HG03521 (cell line): ENCODE data around the gene HLA-DMB.

Experiments used
- ATAC-seq: cut with Tn5 transposase; IDR thresholded peaks from one replicate; pipeline ENCODE4 v1.9.1; 2021; ENCODE audit warnings: mild to moderate bottlenecking, moderate library complexity; ENCODE audit not compliant: unreplicated experiment

The HLA-DMB gene

GRCh38 chr6:32931211-32931610 lies 9.6 kb downstream of the HLA-DMB start:
- ATAC-seq: no peak

- ATAC-seq: no peak
Measured at GRCh38 chr6:32922083-32922482, 18.7 kb downstream of the HLA-DMB start.

- ATAC-seq: no peak
Measured at GRCh38 chr6:32920715-32921114, 20.1 kb downstream of the HLA-DMB start.

GRCh38 chr6:32912951-32913350 lies 27.9 kb downstream of the HLA-DMB start:
- ATAC-seq: no peak

GRCh38 chr6:32908897-32909296 lies 31.9 kb downstream of the HLA-DMB start:
- ATAC-seq: no peak

- no peak for ATAC-seq
Measured at GRCh38 chr6:32906539-32906938, 34.3 kb downstream of the HLA-DMB start.

GRCh38 chr6:32905078-32905477 lies 35.8 kb downstream of the HLA-DMB start:
- no peak for ATAC-seq

GRCh38 chr6:32903952-32904351 lies 36.9 kb downstream of the HLA-DMB start:
- no peak for ATAC-seq

GRCh38 chr6:32895006-32895345 lies 45.9 kb downstream of the HLA-DMB start:
- no peak for ATAC-seq

- ATAC-seq: peak; percentile 95
Measured at GRCh38 chr6:32894085-32895005, 46.5 kb downstream of the HLA-DMB start.

GRCh38 chr6:32890831-32891230 lies 50.0 kb downstream of the HLA-DMB start:
- ATAC-seq: no peak

- ATAC-seq: no peak
Measured at GRCh38 chr6:32889533-32889932, 51.3 kb downstream of the HLA-DMB start.

GRCh38 chr6:32888576-32888975 lies 52.3 kb downstream of the HLA-DMB start:
- no peak for ATAC-seq

- no peak for ATAC-seq
Measured at GRCh38 chr6:32887616-32888015, 53.2 kb downstream of the HLA-DMB start.

- ATAC-seq: no peak
Measured at GRCh38 chr6:32886681-32887383, 54.0 kb downstream of the HLA-DMB start.

- no peak for ATAC-seq
Measured at GRCh38 chr6:32885698-32886286, 55.0 kb downstream of the HLA-DMB start.
